SJCRH30 (cell line): ENCODE measurements around the gene CEP126. TPM values are rescaled to one million over a fixed set of nuclear protein-coding genes. Genes with fewer than 3 reads are reported as not detected.

ENCODE experiments used
- DNase-seq, 2 experiments: peaks; one replicate each; pipeline ENCODE4 v3.0.0-alpha.2; 2015 to 2020
- H3K27ac ChIP-seq: fragments of 250-450 bp; sonication (Bioruptor Pico); 2 replicates; pipeline ENCODE4 v1.5.1; 2020; ENCODE audit warnings: mild to moderate bottlenecking, moderate library complexity
- H3K27me3 ChIP-seq: fragments of 250-450 bp; sonication (Bioruptor Pico); 2 replicates; pipeline ENCODE4 v1.5.1; 2020; ENCODE audit warnings: mild to moderate bottlenecking, moderate library complexity
- H3K36me3 ChIP-seq: fragments of 250-450 bp; sonication (Bioruptor Pico); 2 replicates; pipeline ENCODE4 v1.5.1; 2020; ENCODE audit warnings: mild to moderate bottlenecking, moderate library complexity
- H3K4me1 ChIP-seq: fragments of 250-450 bp; sonication (Bioruptor Pico); 2 replicates; pipeline ENCODE4 v1.5.1; 2020; ENCODE audit warnings: mild to moderate bottlenecking, moderate library complexity
- H3K4me3 ChIP-seq: fragments of 250-450 bp; sonication (Bioruptor Pico); 2 replicates; pipeline ENCODE4 v1.5.1; 2020; ENCODE audit warnings: mild to moderate bottlenecking, moderate library complexity
- H3K9me3 ChIP-seq: fragments of 250-450 bp; sonication (Bioruptor Pico); replicated peaks from 2 replicates; pipeline ENCODE4 v1.5.1; 2020; ENCODE audit warnings: mild to moderate bottlenecking, moderate library complexity
- total RNA-seq: library from RNA; depleted of rRNA; stranded (reverse); fragments of >200 nt; shearing (Covaris generic); gene quantifications from 2 replicates; pipeline ENCODE4 v1.2.3, GENCODE V29; 2014

CEP126 gene
- total RNA-seq, 1 experiment from 2014 or later: 0.32 TPM

- Histone ChIP-seq H3K9me3 (no peaks in the 10 kb centered on the region), H3K27ac (no peak overlapping the region), H3K36me3 (no peaks in the 10 kb centered on the region), H3K4me1 (no peaks in the 10 kb centered on the region), H3K27me3 (no peaks in the 10 kb centered on the region), H3K4me3 (no peak overlapping the region)
- no peak for DNase-seq
These were observed 1.2 kb upstream of the CEP126 start for GRCh38 chr11:101913656-101914055.

GRCh38 chr11:101914341-101914737 is 471 bp upstream of the CEP126 start:
- DNase-seq: no peak
- Histone ChIP-seq H3K4me3 (peak overlapping the region; percentile 66), H3K27me3 (no peaks in the 10 kb centered on the region), H3K36me3 (no peaks in the 10 kb centered on the region), H3K27ac (no peak overlapping the region), H3K4me1 (no peaks in the 10 kb centered on the region), H3K9me3 (no peaks in the 10 kb centered on the region)

GRCh38 chr11:101915791-101916291 is 1.0 kb downstream of the CEP126 start:
- peak in 1 of 2 experiments; percentile 6 for DNase-seq
- Histone ChIP-seq H3K27me3 (no peaks in the 10 kb centered on the region), H3K27ac (peak overlapping the region; percentile 31; the same call in 1 of the 2 replicates), H3K4me3 (peak overlapping the region; percentile 66), H3K4me1 (no peaks in the 10 kb centered on the region), H3K36me3 (no peaks in the 10 kb centered on the region), H3K9me3 (no peaks in the 10 kb centered on the region)

GRCh38 chr11:101916422-101916821 is 1.6 kb downstream of the CEP126 start, which contains the start of gene ANGPTL5:
Gene ANGPTL5 (minus strand): TSS chr11:101916522. CDS start chr11:101907909, 8,613 bp downstream.
- no peaks in the 10 kb centered on the region for H3K27me3 ChIP-seq
- no peaks in the 10 kb centered on the region for H3K4me1 ChIP-seq
- no peak for DNase-seq
- H3K27ac ChIP-seq: peak within 1 kb of the TSS; percentile 31
- peak within 1 kb of the TSS; percentile 66 for H3K4me3 ChIP-seq
- H3K9me3 ChIP-seq: no peaks in the 10 kb centered on the region
- no peaks in the 10 kb centered on the region for H3K36me3 ChIP-seq

GRCh38 chr11:101917226-101917625 is 2.4 kb downstream of the CEP126 start:
- H3K36me3 ChIP-seq: no peaks in the 10 kb centered on the region
- H3K27ac ChIP-seq: no peak overlapping the region
- DNase-seq: no peak

GRCh38 chr11:101920992-101921391 is 6.2 kb downstream of the CEP126 start:
- H3K9me3 ChIP-seq: no peaks in the 10 kb centered on the region
- H3K27ac ChIP-seq: no peak overlapping the region
- no peaks in the 10 kb centered on the region for H3K27me3 ChIP-seq
- no peak for DNase-seq
- H3K4me3 ChIP-seq: no peak overlapping the region
- H3K4me1 ChIP-seq: no peaks in the 10 kb centered on the region
- no peaks in the 10 kb centered on the region for H3K36me3 ChIP-seq

More at GRCh38 chr11:101917226-101917625, 2.4 kb downstream of the CEP126 start:
- no peaks in the 10 kb centered on the region for H3K4me1 ChIP-seq
- H3K4me3 ChIP-seq: no peak overlapping the region
- H3K9me3 ChIP-seq: no peaks in the 10 kb centered on the region
- H3K27me3 ChIP-seq: no peaks in the 10 kb centered on the region

GRCh38 chr11:101923554-101923953 is 8.7 kb downstream of the CEP126 start:
- Histone ChIP-seq H3K4me3 (no peak overlapping the region), H3K9me3 (no peaks in the 10 kb centered on the region), H3K27me3 (no peaks in the 10 kb centered on the region), H3K4me1 (no peaks in the 10 kb centered on the region), H3K27ac (no peak overlapping the region), H3K36me3 (no peaks in the 10 kb centered on the region)
- DNase-seq: no peak

- no peaks in the 10 kb centered on the region for H3K27me3 ChIP-seq
- no peak overlapping the region for H3K27ac ChIP-seq
- no peak overlapping the region for H3K4me3 ChIP-seq
- H3K9me3 ChIP-seq: no peaks in the 10 kb centered on the region
- no peak for DNase-seq
- no peaks in the 10 kb centered on the region for H3K36me3 ChIP-seq
- H3K4me1 ChIP-seq: no peaks in the 10 kb centered on the region
These were observed 14.6 kb downstream of the CEP126 start for GRCh38 chr11:101929294-101929915.

GRCh38 chr11:101931692-101932091 is 16.9 kb downstream of the CEP126 start:
- no peak overlapping the region for H3K27ac ChIP-seq
- no peak for DNase-seq
- H3K9me3 ChIP-seq: no peaks in the 10 kb centered on the region
- H3K36me3 ChIP-seq: no peaks in the 10 kb centered on the region
- H3K4me3 ChIP-seq: no peak overlapping the region
- no peaks in the 10 kb centered on the region for H3K4me1 ChIP-seq
- no peaks in the 10 kb centered on the region for H3K27me3 ChIP-seq

GRCh38 chr11:101940901-101941520 is 26.2 kb downstream of the CEP126 start:
- Histone ChIP-seq H3K4me1 (no peaks in the 10 kb centered on the region), H3K36me3 (no peaks in the 10 kb centered on the region), H3K4me3 (no peak overlapping the region), H3K27ac (no peak overlapping the region), H3K27me3 (no peaks in the 10 kb centered on the region), H3K9me3 (no peaks in the 10 kb centered on the region)
- DNase-seq: no peak

- Histone ChIP-seq H3K9me3 (no peaks in the 10 kb centered on the region), H3K4me1 (no peaks in the 10 kb centered on the region), H3K27me3 (no peaks in the 10 kb centered on the region), H3K36me3 (no peaks in the 10 kb centered on the region), H3K4me3 (no peak overlapping the region), H3K27ac (no peak overlapping the region)
- DNase-seq: no peak
These were observed 30.1 kb downstream of the CEP126 start for GRCh38 chr11:101944923-101945322.

GRCh38 chr11:101945448-101945847 is 30.6 kb downstream of the CEP126 start:
- no peak for DNase-seq
- Histone ChIP-seq H3K27ac (no peak overlapping the region), H3K36me3 (no peaks in the 10 kb centered on the region), H3K27me3 (no peaks in the 10 kb centered on the region), H3K4me3 (no peak overlapping the region), H3K9me3 (no peaks in the 10 kb centered on the region), H3K4me1 (no peaks in the 10 kb centered on the region)

GRCh38 chr11:101949680-101950220 is 34.9 kb downstream of the CEP126 start:
- Histone ChIP-seq H3K9me3 (no peaks in the 10 kb centered on the region), H3K27me3 (no peaks in the 10 kb centered on the region), H3K27ac (no peak overlapping the region), H3K4me1 (no peaks in the 10 kb centered on the region), H3K36me3 (no peaks in the 10 kb centered on the region), H3K4me3 (no peak overlapping the region)
- no peak for DNase-seq

GRCh38 chr11:101955278-101955677 is 40.5 kb downstream of the CEP126 start:
- no peaks in the 10 kb centered on the region for H3K9me3 ChIP-seq

GRCh38 chr11:101955701-101956100 is 40.9 kb downstream of the CEP126 start:
- H3K27ac ChIP-seq: no peak overlapping the region
- H3K27me3 ChIP-seq: no peaks in the 10 kb centered on the region
- no peaks in the 10 kb centered on the region for H3K9me3 ChIP-seq
- DNase-seq: no peak
- H3K4me1 ChIP-seq: no peaks in the 10 kb centered on the region
- no peak overlapping the region for H3K4me3 ChIP-seq
- no peaks in the 10 kb centered on the region for H3K36me3 ChIP-seq

More at GRCh38 chr11:101955278-101955677, 40.5 kb downstream of the CEP126 start:
- no peak for DNase-seq
- no peaks in the 10 kb centered on the region for H3K36me3 ChIP-seq
- H3K27ac ChIP-seq: no peak overlapping the region
- H3K27me3 ChIP-seq: no peaks in the 10 kb centered on the region
- no peak overlapping the region for H3K4me3 ChIP-seq
- no peaks in the 10 kb centered on the region for H3K4me1 ChIP-seq
